Prostate gland (tissue), 2 donors: Measurements from ENCODE around the gene CDH7. TPM values are rescaled to one million over a fixed set of nuclear protein-coding genes. Genes with fewer than 3 reads are reported as not detected.

Source experiments
- DNase-seq: peaks from one replicate; pipeline ENCODE4 v3.0.0-alpha.2; 2019; ENCODE audit warnings: low spot score
- H3K27ac ChIP-seq, 2 donors: fragments of 200-600 bp; sonication (generic); 2 replicates each; pipeline ENCODE4 v1.5.1; 2017 to 2019
- H3K27me3 ChIP-seq: fragments of 200-600 bp; sonication (generic); replicated peaks from 2 replicates; pipeline ENCODE4 v1.5.1; 2019; ENCODE audit not compliant: insufficient read depth
- H3K36me3 ChIP-seq, 2 donors: fragments of 200-600 bp; sonication (generic); 1 replicate in 1 of 2; 2 replicates in 1 of 2; pipeline versions ENCODE4 v1.5.1 to v1.8.1; 2017 to 2019
- H3K4me1 ChIP-seq: fragments of 200-600 bp; sonication (generic); replicated peaks from 2 replicates; pipeline ENCODE4 v1.5.1; 2019
- H3K4me3 ChIP-seq, 2 donors: fragments of 200-600 bp; sonication (generic); 2 replicates each; pipeline ENCODE4 v1.5.1; 2017 to 2019
- H3K9me3 ChIP-seq: fragments of 200-600 bp; sonication (generic); 2 replicates; pipeline ENCODE4 v1.5.1; 2017
- POLR2A ChIP-seq: fragments of 450-650 bp; IDR thresholded peaks from one replicate; pipeline ENCODE4 v1.6.1; 2016; ENCODE audit warnings: antibody characterized with exemption, mild to moderate bottlenecking
- POLR2AphosphoS5 ChIP-seq: sonication (generic); formaldehyde crosslinking; IDR thresholded peaks from one replicate; pipeline ENCODE4 v1.6.1; 2017; ENCODE audit warnings: antibody characterized with exemption
- WGBS: methylation state at CpG from one replicate; pipeline ENCODE4 v1.1.5; 2018; 5-methylcytosine and 5-hydroxymethylcytosine counted together
- intact Hi-C: fragments of 100-400 bp; cut with DNase I; formaldehyde crosslinking; loops from one replicate; pipeline ENCODE4 v1.14.2; 2022
- total RNA-seq, 2 donors: library from RNA; depleted of rRNA; stranded (reverse); fragments of >200 nt; gene quantifications; one replicate each; pipeline ENCODE4 v1.1.0, GENCODE V29; 2016
- TF ChIP-seq, protein P1 (sequence below), 4 experiments: fragments of 200-600 bp in 2 of 4; fragments of 450-650 bp in 2 of 4; sonication (generic) in 2 of 4; IDR thresholded peaks; 1 replicate in 3 of 4; 2 replicates in 1 of 4; pipeline ENCODE4 v1.5.1; 2016 to 2019; ENCODE audit warnings: antibody characterized with exemption in 4 of 4, mild to moderate bottlenecking in 2 of 4, moderate library complexity in 2 of 4

CDH7 gene
- total RNA-seq, 2 donors from 2014 or later, result 1.0 TPM

DNA sequence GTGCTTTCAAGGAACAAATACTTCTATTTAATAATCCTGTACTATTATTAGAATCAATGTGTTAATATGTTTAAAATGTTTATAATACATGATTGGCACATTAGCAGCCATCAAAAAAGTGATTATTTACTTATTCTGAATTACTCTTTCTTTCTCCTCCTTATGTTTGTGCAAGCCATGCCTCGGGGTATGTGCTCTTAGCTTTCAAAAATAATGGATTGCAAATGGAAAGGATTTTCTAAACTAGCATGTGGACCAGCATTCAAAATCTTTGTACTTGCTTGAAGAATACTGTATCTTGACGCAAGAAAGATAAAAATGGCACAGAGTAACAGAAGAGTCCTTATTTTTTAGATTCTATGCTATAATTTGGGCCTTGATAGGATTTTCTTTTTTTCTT, 156.5 kb downstream of the CDH7 start:
- no peak for DNase-seq
- Histone ChIP-seq H3K4me1 (no peaks in the 10 kb centered on the region), H3K36me3 (no peaks in the 10 kb centered on the region), H3K27ac (no peak overlapping the region), H3K27me3 (no peaks in the 10 kb centered on the region), H3K9me3 (no peaks in the 10 kb centered on the region), H3K4me3 (no peak overlapping the region)
- TF ChIP-seq POLR2A, result no peak
- TF ChIP-seq, protein P1, sequence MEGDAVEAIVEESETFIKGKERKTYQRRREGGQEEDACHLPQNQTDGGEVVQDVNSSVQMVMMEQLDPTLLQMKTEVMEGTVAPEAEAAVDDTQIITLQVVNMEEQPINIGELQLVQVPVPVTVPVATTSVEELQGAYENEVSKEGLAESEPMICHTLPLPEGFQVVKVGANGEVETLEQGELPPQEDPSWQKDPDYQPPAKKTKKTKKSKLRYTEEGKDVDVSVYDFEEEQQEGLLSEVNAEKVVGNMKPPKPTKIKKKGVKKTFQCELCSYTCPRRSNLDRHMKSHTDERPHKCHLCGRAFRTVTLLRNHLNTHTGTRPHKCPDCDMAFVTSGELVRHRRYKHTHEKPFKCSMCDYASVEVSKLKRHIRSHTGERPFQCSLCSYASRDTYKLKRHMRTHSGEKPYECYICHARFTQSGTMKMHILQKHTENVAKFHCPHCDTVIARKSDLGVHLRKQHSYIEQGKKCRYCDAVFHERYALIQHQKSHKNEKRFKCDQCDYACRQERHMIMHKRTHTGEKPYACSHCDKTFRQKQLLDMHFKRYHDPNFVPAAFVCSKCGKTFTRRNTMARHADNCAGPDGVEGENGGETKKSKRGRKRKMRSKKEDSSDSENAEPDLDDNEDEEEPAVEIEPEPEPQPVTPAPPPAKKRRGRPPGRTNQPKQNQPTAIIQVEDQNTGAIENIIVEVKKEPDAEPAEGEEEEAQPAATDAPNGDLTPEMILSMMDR (IDR thresholded peaks at IDR 0.05), result no peak
- no peak for TF ChIP-seq POLR2AphosphoS5
- intact Hi-C loops, result no loop called here
- 54% methylated on average over 2 of the region's 2 CpGs for WGBS

DNA sequence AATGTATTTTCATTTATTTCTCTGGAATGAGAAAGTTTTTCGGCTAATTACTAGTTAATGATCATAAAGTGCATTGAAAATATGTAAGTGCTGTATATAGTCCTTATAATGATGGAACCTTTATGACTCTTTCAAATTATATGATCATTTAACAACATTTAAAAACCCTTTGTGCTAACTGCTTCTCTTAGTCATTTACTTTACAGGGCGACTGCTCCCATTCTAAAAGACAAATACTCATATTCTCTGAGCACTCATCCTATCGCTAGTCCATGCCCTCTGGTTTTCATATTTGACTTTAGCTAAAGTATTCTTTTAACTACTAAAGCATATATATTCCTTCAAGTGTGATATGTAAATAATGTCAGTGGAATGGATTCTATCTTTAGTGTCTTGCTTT, 168.2 kb downstream of the CDH7 start:
- Histone ChIP-seq H3K9me3 (no peaks in the 10 kb centered on the region), H3K27me3 (no peaks in the 10 kb centered on the region), H3K36me3 (no peaks in the 10 kb centered on the region), H3K4me3 (no peak overlapping the region), H3K4me1 (no peaks in the 10 kb centered on the region), H3K27ac (no peak overlapping the region)
- no peak for TF ChIP-seq POLR2A
- TF ChIP-seq, protein P1 (IDR thresholded peaks at IDR 0.05), result no peak
- TF ChIP-seq POLR2AphosphoS5, result no peak
- intact Hi-C loops, result no loop called here
- 75% methylated on average over 3 of the region's 3 CpGs for WGBS
- no peak for DNase-seq

DNA sequence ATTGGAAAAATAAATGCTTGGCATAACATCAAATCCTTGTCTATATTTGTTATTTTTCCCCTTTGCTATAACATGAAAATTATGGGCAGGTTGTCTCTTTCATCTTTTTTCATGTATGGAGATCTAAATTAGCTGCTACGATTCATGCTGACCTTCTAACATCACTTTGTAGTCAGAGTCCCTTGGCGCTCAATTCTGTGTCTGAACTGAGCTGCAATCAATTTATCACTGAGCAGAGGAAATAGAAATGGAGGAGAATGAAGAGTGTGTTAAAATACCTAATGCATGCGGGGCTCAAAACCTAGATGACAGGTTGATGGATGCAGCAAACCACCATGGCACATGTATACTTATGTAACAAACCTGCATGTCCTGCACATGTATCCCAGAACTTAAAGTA, 168.9 kb downstream of the CDH7 start:
- intact Hi-C loops, result no loop called here
- no peak overlapping the region for H3K27ac ChIP-seq
- no peaks in the 10 kb centered on the region for H3K27me3 ChIP-seq
- H3K9me3 ChIP-seq, result no peaks in the 10 kb centered on the region
- no peak for TF ChIP-seq POLR2AphosphoS5
- no peak for TF ChIP-seq POLR2A
- TF ChIP-seq, protein P1 (IDR thresholded peaks at IDR 0.05), result no peak
- no peak overlapping the region for H3K4me3 ChIP-seq
- no peak for DNase-seq
- H3K36me3 ChIP-seq, result no peaks in the 10 kb centered on the region
- H3K4me1 ChIP-seq, result no peaks in the 10 kb centered on the region
- WGBS, result 84% methylated on average over 3 of the region's 3 CpGs

DNA sequence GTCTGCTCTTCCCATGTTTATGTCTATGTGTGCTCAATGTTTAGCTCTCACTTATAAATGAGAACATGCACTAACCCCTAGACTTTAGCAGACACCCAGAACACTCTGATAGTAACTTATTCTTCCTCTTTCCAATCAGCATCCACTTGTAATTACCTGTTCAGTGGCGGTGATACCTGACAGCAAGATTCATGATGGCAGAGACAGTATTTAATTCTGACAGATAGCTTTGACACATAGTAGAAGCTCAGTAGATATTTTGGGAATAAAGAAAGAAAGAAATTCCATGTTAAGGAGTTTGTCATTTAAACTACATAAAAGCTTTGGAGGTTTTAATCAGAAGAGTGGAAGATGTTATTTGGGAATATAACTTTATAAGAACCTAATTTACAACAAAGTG, 171.3 kb downstream of the CDH7 start:
- intact Hi-C loops, result no loop called here
- no peaks in the 10 kb centered on the region for H3K36me3 ChIP-seq
- no peaks in the 10 kb centered on the region for H3K9me3 ChIP-seq
- no peak for DNase-seq
- H3K4me1 ChIP-seq, result no peaks in the 10 kb centered on the region
- H3K27me3 ChIP-seq, result no peaks in the 10 kb centered on the region
- H3K27ac ChIP-seq, result no peak overlapping the region
- TF ChIP-seq, protein P1 (IDR thresholded peaks at IDR 0.05), result no peak
- TF ChIP-seq POLR2AphosphoS5 (no peak), POLR2A (no peak)
- WGBS, result 97% methylated on average over 1 of the region's 1 CpG
- H3K4me3 ChIP-seq, result no peak overlapping the region

DNA sequence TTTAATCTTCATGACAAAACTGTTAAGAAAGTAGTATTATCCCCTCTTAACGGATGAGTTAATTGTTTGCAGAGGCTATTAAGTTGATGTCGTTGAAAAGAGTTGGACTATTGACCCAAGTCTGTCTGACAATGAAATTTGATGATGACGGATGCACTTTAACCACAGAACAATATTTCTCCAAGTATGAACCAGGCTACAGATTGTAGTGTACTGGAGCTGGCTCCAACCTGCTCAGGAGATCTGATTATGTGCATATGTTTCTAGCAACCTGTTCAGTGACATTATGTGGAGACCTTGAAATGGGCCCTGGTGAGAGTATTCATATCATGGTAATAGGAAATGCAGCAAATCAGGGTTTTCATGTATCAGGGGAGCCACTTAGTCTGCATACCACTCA, 174.1 kb downstream of the CDH7 start:
- H3K36me3 ChIP-seq, result no peaks in the 10 kb centered on the region
- TF ChIP-seq, protein P1 (IDR thresholded peaks at IDR 0.05), result no peak
- no peak for TF ChIP-seq POLR2A
- no peak for TF ChIP-seq POLR2AphosphoS5
- intact Hi-C loops, result no loop called here
- no peak overlapping the region for H3K27ac ChIP-seq
- no peak for DNase-seq
- H3K4me1 ChIP-seq, result no peaks in the 10 kb centered on the region
- no peak overlapping the region for H3K4me3 ChIP-seq
- no peaks in the 10 kb centered on the region for H3K27me3 ChIP-seq
- H3K9me3 ChIP-seq, result no peaks in the 10 kb centered on the region
- 59% methylated on average over 3 of the region's 3 CpGs for WGBS
